GM21576 (cell line): ENCODE results near the gene MXD4.
"Not testable (repeated sequence)": the region's sequence is repeated elsewhere in the genome, so short reads cannot be mapped to it uniquely, and the experiment has no call there.

Source experiments
- ATAC-seq: cut with Tn5 transposase; IDR thresholded peaks from one replicate; pipeline ENCODE4 v1.9.1; 2021; ENCODE audit warnings: mild to moderate bottlenecking, moderate library complexity; ENCODE audit not compliant: unreplicated experiment

MXD4 gene

DNA sequence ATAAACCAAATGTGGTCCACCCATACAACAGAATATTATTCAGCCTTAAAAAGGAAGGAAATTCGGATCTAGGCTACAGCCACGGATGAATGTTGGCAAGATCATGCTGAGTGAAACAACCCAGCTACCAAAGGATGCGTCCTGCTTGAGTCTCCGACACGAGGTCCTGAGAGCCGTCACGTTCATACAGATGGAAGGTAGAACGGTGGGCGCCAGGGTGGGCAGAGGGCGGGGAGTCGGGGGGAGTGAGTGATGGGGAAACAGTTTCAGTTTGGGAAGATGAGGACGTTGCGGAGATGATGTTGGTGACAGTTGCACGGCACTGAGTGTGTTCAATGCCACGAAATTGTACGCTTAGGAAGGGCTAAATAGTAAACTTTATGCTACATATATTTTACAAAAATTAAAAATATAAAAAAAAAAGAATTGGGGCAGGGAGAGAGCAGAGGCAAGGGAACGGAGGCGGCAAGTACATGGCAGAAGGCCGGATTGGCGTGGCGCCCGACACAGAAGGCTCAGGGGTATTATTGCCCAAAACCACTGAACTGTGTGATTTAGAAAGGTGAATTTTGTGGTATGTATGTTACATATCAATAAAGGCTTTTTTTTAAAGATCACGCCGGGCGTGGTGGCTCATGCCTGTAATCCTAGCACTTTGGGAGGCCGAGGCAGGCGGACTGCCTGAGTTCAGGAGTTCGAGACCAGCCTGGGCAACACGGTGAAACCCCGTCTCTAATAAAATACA is 14.8 kb upstream of the MXD4 start:
- ATAC-seq = no peak

DNA sequence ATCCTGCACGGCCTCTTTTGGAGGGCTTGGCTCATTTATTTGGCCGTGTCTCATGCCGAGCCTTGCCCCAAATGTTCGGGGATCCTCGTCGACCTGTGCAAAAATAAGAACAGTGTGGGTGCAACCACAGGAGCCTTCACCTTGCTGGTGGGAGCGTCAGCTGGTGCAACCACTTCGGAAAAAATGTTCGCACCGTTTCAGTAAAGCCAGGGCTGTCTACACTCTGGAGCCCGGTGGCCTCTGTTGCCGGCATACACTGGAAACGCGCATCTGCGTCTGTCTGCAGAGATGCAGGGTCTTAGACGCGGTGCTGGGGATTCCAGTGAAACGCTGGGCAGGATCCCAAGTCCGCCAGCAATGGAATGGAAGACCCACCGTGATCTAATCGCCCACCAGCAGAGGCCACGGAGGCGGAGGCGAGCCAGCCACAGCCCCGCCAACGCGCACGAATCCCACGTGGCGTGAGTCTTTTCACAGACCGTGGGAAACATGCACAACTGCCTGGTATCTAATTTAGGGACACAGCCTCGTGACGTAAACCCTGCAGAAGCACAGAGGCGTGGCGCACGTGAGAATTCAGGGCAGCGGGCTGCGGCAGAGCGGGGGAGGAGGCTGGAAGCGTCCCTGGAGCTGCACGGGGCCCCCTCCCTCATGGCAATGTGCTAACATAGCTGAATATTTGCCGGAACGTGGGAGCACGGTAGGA is 13.8 kb upstream of the MXD4 start:
- ATAC-seq = no peak

DNA sequence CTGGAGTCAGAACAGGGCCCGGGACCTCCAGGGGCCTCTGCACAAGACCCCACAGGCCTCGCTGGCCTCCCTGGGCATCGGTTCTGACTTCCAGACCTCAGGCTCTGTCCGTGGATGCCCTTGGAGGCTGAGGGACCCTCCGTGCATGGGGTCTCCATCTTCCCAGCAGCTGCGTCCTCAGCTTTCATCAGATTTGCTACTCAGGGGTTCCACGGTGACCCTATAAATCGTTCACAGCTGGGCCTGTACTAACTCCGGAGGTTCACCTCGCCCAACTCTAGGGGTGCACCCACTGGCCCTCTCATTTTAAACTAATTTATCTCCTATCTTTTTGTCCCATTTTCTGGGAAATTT is 13.1 kb upstream of the MXD4 start:
- not testable (repeated sequence) for ATAC-seq

DNA sequence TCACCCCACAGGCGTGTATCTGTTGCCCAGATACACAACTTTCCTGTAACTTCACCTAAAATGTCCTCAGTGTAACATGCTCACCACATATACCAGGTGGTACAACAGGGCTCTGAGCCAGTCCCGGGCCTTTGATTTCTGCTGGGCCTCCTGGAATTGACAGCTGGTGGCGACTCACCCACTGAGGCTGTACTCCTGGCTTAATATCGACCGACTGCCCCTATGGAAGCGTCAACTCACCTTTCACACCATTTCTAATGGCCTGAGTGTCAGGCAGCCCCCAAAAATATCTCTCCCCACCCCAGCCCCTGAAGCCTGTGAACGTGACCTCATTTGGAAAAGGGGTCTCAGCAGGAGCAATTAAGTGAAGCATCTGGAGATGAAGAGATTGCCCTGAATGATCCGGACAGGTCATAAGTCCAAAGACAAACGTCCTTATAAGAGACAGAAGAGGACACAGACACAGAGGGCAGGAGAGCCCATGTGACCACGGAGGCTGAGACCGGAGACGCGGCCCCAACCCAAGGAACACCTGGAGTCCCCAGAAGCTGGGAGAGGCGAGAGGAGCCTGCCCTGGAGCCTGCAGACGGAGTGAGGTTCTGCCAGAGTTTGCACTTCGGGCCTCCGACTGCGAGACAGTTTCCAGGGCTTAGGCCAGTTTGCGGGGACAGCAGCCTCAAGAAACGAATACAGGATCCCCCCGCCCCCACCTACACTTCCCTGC is 12.6 kb upstream of the MXD4 start:
- no peak for ATAC-seq

DNA sequence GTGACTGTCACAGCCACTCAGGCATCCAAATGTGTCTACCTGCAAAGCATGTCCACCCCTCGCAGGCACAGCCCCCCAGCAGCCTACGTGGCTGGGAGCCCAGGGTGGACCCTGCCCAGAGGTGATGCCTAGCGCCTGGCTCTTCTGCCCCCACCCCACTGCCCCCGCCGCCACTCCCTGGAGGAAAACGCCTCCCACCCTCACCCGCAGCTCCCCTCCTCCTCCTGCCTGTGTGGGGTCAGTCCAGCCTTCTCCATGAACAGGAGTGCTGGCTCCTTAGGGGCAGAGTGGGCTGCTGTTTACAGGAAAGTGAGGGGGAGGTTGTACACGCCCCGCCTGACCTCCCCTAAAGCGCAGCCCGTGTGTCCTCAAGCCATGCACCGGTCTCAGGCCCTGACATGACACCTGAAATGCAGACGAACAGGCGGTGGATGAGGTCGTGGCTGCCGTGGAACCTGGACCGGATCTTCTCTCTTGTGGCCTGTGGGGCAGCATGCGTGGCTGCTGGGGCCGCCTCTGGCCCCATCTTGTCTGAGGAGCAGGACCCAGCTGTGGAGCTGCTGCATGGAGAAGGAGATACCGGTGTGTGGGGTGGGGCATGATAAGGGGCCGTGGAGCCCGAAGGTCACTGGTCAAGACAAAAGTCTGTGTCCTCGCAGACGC is 11.9 kb upstream of the MXD4 start:
- ATAC-seq = no peak

DNA sequence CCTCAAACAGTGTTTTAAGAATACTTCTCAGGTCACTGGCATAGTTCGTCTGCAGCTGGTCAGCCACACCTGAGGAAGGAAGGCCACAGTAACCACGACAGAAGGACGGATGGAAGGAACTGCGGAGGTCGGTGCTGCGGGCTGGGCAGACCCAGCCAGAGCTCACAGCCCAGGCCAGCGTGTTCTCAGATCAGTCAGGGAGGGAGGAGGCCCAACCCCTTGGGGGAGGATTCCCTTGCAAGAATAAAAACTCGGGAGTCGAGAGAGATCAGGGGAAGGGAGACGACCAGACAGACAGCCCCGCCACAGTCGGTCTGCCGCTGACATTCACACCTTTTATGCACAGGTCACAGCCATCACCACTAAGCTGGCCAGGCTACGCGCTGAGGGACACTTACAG is 11.3 kb upstream of the MXD4 start:
- no peak for ATAC-seq

DNA sequence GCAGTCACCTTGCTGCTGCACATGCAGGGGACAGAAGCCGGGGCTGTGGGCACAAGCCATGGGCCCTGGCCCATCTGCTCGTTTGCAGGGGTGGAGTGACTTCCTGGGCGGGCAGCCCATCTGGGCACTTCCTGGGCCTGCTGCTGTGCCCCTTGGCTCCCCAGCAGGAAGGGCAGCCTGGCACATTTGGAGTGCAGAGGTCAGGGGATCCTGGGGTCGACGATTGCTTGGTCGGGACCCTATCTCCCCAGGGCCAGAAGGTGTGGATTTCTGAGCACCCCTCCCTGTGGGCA is 10.9 kb upstream of the MXD4 start:
- ATAC-seq = no peak

DNA sequence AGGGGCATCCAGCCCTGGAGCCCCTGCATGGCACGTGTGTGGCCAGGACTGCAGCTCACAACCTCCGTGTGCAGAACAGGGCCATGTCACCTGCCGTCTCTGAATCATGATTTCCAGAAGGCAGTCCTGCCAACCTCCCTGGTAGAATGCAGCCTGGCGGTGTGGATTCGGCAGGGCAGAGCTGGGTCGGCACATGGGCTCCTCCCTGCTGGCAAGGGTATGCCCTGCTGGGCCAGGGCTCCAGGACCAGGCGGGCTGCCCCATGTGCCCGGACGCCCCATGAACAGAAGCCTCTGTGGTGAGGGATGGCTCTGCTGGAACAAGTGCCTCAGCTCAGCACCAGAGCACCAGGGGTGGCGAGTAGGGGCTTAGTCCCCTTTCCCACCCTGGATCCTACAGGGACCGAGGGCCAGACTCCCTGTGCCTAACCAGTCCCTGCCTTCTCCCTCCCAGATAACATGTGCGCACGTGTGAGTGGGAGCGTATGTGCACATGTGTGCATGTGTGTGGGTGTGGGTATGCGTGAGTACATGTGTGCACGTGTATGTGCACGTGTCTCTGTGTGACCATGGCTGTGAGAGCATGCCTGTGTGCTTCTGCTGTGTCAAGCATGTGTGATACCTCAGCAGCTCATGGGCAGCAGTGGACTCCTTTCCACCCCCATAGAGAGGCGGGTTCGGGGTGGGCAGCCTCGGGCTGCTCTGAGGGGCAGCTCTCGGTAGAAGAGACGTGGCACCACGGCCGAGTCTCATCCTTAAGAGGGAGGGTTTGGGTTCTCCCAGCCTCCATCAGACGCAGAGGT is 10.3 kb upstream of the MXD4 start:
- ATAC-seq = no peak

DNA sequence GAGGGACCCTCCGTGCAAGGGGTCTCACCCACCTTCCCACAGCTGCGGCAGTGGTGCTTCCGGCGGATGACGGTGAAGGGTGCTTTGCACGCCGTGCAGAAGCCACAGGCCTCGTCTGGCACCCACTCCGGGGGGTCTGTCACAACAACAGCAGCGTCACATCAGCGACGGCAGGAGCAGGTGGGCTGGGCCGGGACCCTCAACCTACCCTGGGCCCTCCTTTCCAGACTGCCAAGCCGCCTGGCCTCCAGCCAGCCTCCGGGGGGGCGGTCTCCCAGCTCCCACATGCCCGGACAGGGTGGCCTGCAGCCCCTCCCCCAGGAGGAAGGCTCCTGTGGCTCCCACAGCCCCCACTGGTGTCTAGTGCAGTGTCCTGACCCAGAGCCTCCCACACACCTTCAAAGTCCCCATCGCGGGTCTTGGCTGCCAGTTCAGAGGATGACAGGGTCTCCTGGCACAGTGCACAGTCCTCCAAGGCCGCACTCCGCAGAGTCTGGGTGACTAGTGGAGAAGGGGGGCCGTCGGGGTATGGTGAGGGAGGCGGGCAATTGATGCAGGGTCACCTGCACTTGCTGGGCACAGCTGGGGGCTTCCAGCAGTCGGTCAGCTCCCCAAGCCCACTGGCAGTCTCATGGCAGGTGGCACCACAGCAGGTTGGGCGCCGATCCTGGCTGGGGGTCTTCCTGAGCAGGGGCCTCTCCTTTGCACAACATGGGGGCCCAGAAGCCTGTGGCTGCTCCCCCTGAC is 9.5 kb upstream of the MXD4 start:
- no peak for ATAC-seq

DNA sequence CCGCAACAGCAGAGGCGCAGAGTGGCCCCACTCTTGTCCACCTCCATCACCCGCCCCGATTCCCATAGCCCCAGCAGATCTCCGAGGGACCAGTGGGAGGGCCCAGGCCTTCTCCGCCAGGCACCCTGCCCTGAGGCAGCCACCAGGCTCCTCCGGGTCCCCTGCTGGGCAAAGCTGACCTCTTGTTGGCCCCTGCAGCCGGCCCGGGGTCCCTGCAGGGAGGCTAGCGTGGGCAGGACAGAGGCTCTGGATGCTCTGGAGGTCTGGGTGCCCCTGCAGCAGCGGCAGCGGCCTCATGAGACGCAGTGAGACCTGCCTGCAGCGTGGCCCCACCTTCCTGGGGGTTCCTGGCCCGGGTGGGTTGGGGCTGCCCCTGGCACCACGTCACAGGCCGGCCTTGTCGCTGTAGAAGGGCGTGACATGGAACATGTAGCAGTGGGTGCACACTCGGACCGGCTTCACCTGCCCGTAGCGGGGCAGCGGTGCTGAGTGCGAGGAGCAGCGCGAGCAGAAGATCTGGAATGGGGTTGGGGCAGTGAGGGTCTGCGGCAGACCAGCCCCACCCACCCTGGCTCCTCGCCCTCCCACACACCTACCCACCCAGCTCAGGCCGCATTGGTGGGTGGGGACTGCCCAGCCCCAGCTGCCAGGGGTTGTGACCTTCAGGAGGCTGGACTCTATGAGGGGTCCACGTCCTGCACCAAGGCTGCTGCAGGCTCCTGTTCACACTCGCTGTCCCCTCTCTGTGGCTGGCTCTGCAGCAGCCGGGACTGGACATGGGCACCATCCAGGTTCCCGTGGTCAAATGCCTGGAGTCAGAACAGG is 8.6 kb upstream of the MXD4 start:
- ATAC-seq = no peak

DNA sequence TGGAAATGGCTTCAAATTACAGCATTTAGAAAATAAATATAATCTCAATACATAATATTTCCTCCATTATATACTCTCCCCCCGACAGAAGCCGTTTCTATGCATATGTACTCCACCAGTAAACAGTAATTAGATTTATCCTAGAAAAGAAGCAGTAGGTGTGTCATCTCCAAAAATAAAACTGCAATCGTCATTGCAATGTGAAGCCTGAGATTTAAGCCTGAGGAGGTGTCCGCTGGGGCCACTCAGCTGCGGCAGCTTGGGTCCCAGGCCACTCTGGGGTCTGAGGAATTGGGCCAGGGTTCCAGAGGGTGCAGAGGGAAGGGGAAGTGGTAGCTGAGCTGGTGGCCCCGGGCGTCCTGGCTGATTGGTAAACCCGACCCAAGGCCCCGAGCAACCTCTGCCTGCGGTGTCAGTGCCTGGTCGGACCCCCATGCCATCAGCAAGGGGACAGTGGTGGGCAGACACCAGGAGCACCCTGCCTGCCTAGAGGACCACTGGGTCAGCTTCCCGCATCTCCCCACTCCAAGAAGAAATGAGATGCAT is 7.8 kb upstream of the MXD4 start:
- ATAC-seq = no peak

DNA sequence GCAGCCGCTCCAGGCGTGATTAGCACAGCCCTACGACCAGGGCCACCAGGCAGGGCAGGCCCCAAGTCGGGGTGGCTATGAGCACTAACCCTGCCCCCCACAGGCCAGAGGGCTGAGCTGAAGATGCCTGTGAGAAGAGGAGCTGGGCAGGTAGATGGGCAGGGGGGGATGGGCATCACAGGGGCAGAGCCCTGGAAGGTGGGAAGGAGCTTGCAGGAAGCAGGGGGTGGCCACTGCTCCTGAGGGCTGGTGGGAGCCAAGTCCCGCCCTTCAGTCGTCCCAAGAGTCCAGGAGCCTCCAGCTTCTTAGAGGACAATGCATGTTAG is 7.3 kb upstream of the MXD4 start:
- ATAC-seq = no peak

DNA sequence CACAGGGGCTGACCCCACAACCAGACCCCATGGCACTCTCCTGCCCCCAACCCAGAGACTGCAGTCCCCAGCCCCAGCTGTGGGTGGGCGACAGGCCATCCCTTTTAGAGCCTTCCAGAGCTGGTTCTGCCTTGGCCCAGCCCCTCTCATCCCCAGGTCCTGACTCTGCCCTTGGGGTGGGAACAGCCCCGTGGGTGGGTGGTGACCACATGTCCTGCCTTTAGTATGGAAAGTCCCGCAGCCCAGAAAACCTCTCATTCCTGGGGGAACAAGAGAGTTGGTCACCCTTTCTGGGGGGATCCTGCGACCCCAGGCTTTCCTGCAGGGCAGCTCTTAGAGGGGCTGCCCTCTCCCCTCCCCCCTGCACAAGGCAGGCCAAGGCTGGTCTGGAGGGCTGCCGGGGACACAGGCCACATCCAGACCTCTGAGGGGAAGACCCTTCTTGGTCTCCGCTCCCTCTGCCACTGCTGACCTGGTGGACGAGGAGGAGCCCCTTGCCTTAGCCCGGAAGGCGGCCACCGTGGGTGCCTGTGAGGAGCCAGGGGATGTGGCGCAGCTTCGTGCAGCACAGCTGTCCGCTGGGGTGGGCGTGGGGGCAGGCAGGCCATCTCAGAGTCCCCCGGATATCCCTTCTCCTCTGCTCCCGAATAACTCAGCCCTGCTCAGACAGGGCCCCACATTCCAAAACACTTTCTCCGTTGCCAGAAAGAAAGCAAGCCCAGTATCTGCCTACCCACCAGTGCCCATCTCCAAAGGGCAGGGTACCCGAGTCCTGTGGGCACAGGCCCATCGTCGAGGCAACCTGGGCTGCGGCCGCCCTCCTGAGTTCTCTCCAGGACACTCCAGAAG is 6.7 kb upstream of the MXD4 start:
- no peak for ATAC-seq

DNA sequence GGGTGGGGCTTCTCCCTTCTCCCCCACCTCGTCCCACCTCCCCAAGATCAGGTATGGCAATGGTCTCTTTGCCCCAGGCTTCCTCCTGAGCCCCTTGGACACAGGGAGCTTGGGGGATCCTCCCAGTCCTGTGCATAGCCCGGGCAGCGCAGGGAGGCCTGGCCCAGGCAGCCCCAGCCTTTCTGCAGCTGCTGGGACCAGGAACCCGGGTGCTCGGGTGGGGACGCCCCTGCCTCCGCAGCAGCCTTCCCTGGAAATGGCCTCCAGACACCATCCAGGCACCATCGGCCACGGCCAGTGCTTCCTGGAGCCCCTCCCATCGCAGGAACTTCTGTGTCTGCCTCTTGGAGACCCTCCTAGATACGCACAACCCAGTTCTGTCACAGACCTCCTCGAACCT is 5.9 kb upstream of the MXD4 start:
- no peak for ATAC-seq

DNA sequence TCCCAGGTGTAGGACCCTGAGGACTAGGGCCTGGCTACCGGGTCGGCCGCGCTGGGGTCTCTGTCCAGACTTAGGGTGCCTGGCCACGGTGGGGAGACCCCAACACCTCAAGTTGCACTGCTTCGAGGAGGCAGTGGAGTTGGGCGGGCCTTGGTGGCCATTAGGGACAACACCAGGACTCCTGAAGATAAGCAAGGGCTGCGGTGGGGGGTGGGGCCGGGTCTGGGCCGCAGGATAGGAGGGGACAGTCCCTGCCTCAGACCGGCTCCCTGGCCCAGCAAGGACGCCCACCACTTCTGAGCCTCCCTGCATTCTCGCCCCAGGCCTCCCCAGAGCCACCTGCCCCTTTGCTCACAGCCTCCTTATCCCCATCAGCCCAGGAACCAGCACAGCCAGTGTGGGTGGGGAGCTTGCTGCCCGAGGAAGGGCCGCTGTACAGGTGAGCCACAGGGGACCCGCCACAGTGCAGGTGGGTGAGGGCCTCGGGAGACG is 5.5 kb upstream of the MXD4 start:
- no peak for ATAC-seq

DNA sequence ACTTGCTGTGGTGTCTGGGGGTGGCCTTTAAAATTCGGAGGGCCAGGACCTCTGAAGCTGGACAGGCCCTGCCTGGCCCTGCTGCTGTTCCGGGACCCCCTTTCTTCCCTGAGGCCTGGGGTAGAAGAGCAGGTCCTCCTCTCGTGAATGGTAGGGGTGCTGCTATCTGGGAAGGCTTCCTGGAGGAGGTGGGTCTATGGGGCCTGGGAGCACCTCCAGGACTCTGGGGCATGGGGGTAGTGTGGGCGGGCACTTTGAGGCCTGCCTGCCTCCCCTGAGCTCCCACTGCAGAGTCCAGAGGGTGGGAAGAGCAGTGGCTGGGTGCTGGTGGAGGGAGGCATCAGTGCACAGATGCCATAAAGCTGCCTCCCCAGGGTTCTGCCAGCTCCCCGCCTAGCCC is 4.9 kb upstream of the MXD4 start:
- no peak for ATAC-seq

DNA sequence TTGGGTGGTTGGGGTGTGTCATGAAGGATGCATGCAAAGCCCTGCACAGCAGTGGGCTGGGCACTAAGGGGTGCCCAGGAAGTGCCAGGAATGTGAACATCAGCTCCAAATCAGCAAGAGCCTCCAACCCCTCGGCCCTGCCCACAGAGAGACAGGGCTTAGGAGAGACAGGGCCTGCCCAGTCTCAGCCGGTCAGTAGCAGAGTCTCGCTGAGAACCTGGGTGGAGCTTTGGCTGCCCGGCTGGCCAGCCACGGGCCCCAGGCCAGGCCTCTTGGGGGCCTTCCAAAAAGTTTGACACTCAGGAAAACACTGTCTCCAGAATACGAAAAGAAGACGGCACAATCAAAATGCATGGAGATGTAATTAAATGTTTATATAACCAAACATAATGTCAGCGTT is 4.3 kb upstream of the MXD4 start:
- ATAC-seq = no peak
